DMS153 treated with DMSO at 0.1 percent for 48 hours (cell line): ENCODE data around the gene TBC1D9B.

ENCODE experiments used
- DNase-seq: peaks from one replicate; lab custom pipeline; 2025; ENCODE audit not compliant: unreplicated experiment; lab: John Stamatoyannopoulos, UW

Gene TBC1D9B

DNA sequence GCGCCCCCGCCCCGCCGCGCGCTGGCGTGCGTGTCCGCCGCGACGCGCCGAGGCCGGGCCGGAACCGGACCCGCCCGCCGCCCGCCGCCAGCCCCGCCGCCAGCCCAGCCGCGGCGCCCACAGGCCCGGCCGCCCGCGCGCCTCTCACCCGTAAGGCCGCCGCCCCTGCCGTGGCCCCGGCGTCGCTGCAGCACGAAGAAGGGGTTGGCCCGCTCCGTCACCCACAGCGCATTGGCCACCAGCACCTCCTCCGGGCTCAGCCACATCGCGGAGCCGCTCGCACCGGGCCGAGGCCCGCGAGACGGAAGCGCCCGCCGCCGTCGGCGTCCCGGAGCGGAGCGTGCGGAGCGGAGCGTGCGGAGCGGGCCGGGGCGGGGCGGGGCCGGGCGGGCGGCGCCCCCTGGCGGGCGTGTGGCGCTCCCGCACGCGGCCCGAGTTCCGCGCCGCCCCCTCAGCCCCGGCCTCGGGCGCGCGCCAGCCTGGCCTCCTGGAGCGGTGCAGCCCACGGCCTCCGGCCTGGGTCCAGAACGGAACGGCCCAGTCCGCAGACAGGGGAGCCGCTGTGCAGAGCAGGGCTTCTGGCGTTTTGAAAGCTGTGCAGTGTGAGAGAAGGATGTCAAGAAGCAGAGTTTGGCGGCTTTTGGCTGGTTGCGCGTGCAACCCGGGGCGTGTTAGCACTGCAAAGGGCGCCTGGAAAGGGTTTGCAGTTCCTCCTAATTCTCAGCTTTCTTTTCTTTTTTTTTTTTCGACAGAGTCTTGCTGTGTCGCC, at the start of gene TBC1D9B:
TBC1D9B (minus strand) TSS at position 342 of the 769 bp plus-strand sequence; CDS start at position 266, 76 bp downstream.
- no peak for DNase-seq

DNA sequence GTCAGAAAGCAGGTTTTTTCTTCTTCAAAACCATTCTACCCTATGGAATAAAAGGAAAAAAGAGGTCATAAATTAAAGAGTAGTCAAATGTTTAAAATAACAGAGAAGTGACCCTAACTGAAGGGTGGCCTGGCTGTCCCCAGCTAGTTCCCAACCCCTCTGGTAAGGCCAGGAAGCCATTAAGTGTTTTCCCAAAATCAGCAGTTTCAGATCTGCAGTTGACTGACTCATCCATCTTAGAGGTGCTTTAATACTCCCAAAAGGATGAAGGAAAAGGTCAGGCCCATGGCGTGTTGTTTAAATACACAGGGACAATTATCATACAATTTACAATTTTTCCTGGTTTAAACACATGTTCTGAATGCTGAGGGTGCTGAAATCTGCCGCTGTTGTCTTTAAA, 47.9 kb upstream of the TBC1D9B start:
- DNase-seq: no peak

DNA sequence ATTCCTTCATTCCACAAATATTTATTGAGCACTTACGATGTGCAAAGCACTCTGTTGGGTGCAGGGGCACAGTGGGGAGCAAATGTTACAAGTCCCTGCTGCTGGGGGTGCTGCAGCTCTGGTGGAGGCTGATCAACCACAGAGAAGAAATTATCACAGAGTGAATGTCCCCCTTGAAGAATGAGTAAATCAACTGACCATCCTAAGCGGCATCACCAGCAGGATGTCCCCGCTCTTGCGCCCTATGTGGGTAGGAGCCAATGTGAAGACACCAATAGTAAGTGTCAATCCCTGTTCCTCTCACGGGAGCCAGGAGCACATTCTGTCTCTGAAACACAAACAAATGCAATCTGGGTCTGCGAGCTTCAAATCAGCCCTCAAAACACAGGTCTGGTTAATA, 47.4 kb upstream of the TBC1D9B start:
- no peak for DNase-seq

DNA sequence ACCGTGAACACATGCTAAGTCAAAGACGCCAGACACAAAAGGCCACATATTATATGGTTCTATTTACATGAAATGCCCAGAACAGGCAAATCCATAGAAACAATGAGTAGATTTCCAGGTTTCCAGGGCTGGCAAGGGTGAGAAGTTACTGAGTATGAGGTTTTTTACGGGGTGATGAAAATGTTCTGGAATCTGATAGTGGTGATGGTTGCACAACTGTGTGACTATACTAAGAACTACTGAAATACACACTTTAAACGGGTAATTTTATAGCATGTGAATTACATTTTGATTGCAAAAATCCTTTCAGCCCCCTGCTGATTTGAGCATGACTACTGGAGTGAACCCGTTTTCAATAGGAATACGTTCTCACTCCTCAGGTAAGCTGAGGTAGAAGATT, 46.7 kb upstream of the TBC1D9B start:
- DNase-seq: no peak

DNA sequence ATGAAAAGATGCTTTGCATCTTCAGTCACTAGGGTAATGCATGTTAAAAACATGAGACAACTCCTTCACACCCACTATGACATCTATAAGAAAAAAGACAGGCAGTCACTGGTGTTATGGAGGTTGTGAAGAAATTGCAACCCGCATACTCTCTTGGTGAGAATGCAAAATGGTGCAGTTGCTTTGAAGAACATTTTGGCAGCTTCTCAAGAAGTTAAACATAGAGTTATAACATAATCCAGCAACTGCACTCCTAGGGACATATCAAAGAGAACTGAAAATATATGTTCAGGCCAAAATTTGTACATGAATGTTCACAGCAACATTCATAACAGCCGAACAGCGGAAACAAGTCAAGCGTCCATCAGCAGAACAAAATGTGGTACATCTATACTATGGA, 46.3 kb upstream of the TBC1D9B start:
- no peak for DNase-seq

DNA sequence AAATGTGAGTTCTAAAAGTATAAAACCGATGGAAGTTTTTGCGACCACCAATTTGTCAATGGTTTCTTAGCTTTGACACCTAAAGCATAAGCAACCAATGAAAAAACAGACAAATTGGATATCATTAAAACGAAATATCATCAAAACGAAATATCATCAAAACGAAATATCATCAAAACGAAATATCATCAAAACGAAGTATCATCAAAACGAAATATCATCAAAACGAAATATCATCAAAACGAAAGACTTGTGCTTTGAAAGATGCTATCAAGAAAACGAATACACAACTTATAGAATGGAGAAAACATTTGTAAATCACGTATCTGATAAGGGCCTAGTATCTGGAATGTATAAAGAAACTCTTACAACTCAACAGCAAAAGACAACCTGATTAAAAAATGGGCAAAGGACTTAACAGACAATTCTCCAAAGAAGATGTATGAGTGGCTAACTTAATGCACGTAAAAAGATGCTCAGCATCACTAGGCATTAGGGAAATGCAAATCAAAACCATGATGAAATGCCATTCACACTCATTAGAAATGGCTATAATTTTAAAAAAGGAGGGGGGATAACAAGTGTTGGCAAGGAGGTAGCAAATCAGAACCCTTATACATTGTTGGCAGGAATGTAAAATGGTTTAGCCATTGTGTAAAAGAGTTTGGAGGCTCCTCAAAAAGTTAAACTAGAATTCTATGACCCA, 29.4 kb upstream of the TBC1D9B start:
- DNase-seq: no peak

DNA sequence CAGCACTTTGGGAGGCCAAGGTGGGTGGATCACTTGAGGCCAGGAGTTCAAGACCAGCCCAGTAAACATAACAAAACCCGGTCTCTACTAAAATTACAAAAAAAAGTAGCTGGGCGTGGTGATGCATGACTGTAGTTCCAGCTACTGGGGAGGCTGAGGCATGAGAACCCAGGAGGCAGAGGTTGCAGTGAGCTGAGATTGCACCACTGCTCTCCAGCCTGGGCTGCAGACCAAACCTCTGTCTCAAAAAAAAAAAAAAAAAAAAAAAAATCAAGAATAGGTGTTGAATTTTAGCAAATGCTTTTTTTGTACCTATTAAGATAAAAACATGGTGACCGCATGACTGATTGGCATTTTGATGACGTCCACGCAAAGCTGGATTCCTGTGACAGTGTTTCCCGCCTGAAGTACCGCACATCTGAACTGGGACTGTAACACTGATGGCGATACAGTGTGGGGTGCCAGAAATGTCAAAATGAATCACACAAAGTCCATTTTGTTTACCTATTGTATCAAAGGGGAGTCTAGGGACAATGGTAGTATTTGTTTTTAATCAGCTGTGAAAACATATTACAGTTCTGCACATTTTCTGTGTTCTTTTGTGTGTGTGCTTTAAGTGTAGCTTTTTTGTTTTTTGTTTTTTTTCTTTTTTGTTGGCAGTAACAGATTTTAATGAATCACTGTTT, 23.2 kb upstream of the TBC1D9B start:
- DNase-seq: no peak

DNA sequence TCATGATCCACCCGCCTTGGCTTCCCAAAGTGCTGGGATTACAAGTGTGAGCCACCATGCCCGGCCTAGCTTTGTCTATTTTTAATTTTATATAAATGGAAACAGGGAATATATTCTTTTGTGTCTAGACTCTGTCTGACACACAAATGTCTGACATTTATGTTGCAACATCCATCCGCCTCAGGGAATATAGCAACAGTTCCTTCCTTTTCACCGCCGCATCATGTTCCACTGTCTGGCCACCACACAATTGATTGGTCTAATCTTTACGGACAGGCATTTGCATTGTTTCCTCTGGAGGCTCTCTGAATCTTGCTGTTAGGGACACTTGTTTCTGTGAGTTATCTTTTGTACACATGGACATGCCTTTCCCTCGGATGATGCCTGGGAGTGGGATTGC, 20.1 kb upstream of the TBC1D9B start:
- DNase-seq: no peak

DNA sequence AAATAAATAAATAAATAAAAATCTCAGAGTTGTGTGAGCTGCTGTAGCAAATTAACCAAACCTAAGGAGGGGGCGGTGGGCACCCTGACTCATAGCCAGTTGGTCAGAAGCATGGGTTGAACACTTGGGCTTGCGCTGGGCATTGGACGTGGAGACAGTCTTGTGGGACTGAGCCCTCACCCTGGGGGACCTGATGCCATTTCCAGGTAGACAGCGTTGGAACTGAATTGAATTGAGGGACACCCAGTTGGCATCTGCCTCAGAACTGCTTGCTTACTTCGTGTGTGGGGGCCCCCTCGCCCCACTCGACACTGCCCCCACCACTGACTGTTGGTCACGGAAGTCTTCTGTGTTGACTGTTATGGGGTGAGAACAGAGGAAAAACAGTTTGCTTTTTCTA, 19.0 kb upstream of the TBC1D9B start:
- DNase-seq: no peak

DNA sequence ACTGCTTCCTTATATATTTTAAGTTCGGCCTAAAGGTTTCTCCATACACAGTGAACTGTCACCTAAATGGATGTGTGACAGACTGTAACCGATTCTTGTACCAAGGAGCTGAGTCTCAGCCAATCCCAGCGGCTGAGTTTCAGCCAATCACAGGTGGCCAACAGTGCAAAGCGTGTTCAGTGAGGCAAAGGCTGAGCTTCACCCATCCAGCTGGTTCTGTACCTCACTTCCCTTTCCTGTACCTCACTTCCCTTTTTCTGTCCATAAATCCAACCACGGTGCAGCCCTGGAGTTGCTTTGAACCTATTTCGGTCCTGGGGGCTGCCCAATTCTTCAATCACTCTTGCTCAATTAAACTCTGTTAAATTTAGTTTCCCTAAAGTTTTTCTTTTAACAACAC, 15.7 kb upstream of the TBC1D9B start:
- DNase-seq: no peak

DNA sequence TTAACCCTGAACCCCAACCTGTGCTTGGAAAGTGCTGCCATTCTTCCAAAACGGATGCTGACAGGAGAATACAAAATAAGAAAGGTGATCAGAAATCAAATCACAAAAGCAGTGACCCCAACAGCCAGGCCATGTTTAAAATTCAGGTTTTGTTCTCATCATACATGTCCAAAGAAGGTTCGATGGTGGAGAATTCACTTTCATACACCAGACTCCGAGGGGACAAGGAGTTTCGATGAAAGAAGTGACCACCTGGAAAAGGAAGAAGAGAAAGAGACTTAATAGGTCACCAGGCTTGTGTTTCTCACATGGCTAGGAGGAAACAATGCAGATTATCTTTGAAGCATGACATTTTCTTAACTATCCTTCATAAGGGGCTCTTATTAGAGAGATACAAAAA, 12.5 kb upstream of the TBC1D9B start:
- no peak for DNase-seq

DNA sequence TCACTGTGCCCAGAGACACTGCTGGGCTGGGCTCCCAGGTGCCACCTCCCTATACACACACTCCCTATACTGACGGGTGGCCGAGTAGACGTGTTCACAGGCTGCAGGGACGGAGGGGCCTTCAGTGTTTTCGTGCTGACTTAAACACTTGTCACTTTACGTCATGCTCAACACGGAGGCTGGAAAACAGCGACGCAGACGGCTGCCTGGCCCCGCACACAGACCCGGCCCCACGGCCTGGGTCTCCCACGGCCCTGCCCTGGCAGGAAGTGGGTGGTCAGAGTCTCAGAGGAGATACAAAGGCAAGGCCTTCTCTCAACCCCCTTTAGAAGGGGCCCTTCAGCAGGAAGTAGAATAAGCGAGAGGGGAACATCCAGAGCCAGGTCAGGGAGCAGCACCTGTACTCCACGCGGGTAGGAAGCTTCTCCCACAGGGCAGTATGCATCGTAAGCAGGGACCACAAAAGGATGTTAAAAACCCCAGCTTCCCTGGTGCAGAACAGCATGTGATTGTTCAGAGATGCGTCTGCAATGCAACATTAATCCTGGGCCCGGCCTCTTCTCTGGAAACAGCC, 11.9 kb upstream of the TBC1D9B start:
- no peak for DNase-seq

DNA sequence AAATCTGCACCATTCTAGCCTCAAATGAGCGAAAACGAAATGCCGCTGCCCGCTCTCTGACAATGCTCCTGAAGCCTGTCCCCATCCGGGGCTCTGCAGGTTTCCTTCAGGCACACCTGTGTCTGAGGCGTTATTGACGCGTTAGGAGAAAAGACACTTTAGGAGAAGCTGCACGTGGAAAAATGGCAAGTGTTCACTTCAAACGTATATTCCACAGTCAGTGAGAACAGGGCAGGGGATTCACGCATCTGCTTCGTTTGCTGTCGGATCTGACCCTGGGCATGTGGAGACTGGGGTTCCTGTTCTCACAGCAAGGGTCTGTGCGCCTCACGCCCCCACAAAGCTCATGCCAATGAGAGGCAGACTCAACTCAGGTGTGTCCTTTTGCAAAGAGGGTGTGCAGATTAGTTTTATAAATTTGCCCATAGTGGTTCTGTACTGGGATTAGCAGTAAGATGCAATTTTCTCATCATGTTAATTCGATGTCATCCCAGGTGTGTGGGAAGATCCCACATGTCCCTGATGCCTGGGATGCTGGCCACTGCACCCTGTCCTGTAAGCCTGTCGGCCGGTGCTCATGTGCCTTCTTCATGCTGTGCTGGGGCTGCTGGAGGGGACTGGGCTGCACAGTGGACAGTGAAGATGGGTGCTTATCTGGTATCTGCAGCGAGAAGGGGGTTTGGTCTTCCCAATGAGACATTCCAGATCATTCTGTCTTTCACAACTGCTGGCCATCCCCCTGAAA, 11.2 kb upstream of the TBC1D9B start:
- no peak for DNase-seq

DNA sequence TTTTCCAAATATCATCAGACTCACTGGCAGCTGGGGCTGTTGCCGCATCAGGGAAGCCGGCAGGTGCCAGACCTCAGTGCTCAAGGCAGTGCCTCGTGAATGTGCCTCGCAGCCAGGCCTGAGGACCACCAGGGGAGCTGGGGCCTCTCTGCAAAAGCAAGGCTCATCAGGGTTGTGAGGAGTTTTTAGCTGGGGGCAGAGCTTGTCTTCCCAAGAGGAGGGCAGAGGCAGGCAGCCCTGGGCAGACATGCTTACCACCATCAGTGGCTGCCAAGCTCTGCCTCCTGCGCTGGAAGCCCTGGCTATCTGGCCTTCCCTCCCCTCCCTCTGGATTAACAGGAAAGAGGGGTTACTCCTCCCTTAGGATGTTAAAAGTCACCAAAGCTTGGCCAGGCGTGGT, 8.8 kb upstream of the TBC1D9B start:
- DNase-seq: no peak

DNA sequence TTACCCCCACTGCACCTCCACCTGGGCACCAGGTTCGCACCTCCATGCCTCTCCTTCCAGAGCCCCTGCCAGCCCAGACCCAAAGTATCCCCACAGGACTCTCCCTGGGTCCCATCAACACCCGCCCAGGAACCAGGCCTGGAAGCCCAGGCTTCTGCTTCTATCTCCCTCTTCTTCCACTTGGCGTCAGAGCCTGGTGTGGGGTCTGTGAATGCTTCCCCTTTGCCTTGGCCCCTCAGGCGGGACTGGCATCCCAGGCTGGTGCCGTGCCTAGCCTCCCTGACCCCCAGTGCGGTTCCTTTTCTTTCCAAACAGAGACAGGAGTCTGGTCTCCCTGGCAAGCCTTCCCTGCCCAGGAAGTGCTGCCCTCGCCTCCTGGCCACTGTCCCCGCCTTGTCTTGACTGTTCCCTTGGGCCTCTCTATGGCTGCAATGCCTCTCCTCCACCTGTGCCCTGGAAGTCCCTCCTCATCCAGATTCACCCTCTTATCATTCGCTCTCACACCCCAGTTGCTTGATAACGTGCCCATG, 7.8 kb upstream of the TBC1D9B start:
- no peak for DNase-seq

DNA sequence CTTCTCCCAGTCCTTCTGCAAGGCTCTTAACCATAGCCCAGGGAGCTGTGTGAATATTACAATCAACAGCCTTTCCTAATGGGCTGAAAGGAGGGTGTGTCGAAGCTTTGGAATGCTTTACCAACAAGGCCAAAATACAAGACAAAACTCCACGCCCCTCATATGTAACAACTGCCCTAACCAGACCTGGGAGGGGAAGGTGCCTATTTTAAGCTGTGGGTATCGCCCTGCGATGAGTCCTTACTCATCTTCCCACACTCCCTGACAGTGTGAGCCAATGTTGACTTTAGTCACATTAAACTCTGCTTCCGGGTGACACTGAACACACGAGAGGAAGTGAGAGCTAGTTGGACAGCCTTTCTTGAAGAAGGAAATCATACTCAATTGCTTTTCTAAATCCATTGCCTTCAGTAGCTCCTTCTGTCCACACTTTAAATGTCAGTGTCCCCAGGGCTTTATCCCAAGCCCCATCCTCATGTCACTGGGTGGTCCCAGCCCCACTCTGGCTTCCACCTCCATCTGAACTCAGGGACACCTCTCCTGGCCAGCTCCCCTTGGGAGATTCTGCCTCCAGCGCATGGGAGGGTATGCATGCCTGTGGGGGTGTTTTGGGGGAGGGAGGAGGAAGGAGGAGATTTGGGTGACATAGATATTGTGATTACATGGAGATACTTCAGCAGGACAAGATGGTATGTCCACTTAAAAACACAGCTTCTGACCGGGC, 6.5 kb upstream of the TBC1D9B start:
- DNase-seq: no peak

DNA sequence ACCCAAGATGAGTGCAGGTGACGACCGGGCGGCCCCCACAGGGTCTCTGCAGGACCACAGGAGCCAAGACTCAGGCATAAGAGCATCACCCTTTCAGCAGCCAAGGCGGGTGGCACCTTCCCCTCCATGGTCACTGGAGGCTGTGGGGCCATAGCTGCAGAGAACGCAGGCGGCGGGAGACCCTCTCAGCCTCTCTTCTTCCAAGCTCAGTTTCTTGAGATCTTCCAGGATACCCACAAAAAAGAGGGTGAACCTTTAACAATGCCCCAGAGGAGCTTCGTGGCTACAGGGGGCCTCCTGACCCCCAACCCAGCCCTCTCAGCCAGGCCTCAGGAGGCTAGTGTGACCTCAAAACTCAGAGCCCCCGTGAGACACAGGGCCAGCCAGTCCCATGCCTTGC, 5.8 kb upstream of the TBC1D9B start:
- no peak for DNase-seq

DNA sequence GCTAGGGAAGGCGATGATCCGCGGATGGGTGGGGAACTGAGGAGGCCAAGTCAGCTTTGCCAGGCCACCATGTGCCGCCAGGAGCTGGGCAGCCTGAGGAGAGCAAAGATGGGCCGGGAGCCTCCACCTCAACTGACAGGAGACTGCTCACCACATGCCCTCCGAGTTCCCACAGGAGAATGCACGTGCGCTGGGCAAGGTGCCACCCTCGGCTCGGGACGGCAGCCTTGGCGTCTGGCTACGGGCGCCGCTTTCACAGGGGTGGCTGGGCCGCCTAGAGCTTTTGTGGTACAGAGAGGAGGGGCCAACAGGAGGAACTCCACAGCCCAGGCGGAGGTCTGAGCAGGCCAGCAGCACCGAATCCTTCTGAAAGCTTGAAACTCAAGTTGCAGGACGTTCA, 5.3 kb upstream of the TBC1D9B start:
- DNase-seq: no peak

DNA sequence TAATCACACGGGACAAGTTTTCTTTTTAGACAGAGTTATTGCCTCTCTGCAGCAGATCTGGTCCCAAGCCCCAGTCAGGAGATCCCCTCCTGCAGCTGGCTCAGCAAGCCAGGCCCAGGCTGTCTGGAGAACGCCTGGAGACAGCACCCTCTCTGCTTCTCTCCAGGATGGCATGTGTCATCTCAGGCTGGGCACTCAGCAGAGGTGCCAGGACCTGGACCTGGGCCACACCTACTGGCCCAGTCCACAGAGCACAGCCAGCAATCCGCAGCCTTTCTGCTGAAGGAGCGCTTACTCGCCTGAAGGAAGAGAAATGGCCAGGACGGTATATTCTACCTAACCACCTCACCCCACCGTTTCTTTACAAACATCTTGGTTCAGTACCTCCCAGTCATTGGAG, 4.7 kb upstream of the TBC1D9B start:
- DNase-seq: no peak

DNA sequence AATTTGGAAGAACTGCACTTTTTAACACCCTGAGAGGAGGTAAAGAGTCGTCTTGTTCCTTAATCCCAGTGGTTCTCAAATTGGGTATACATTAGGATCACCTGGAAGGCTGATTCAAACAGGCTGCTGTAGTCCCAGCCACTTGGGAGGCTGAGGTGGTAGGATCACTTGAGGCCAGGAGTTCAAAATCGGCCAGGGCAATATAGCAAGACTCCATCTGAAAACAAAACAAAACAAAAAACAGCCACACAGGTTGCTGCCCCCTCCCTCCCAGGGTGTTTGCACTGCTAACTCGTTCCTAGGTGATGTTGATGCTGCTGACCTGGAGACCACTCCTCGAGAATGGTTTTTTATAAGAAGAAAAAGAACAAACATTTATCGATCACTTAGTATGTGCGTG, 1.5 kb upstream of the TBC1D9B start:
- no peak for DNase-seq
